NCI-H2081 treated with DMSO at 0.1 percent for 48 hours (cell line): ENCODE measurements around the gene FGFBP1.

ENCODE experiments used
- DNase-seq: peaks from one replicate; lab custom pipeline; 2025; lab: John Stamatoyannopoulos, UW

FGFBP1 gene

GRCh38 chr4:15912961-15913630, 25.4 kb downstream of the FGFBP1 start:
- DNase-seq = no peak

GRCh38 chr4:15912236-15912635, 26.3 kb downstream of the FGFBP1 start:
- DNase-seq = no peak

DNA sequence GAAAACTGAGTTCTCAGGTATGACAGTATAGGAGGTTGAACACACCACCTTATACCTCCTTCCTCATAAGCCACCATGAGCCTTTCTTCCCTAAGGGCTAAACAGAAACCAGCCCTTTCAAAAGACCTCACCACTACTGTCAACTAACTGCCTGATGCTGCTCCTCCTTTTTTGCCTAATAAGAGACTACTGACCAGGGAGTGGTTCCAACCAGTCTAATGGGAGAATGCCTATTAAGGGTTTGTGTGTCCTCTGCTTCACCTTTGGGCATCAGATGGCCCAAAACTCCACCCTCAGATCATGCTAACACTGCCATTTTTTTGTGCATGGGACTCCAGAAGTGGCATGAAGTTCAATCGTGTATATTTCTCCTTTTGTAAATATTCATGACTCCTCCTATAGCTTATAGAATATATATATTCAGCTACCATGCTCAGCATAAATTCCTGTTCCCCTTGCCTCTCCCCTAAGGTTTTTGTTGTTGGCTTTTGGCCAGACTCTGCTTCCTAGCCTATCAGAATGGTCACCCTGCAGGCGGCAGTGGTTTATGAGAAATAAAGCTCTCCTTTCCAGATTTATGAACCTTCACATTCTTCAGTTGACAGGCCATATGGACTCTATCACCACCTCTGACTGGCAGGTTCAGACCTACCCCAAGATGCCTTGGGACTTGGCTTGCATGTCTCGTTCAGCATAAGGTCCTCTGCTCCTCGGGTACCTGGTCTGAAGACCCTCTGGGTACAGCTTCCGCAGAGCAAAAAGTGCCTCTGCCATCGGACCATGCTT, 28.2 kb downstream of the FGFBP1 start:
- no peak for DNase-seq

DNA sequence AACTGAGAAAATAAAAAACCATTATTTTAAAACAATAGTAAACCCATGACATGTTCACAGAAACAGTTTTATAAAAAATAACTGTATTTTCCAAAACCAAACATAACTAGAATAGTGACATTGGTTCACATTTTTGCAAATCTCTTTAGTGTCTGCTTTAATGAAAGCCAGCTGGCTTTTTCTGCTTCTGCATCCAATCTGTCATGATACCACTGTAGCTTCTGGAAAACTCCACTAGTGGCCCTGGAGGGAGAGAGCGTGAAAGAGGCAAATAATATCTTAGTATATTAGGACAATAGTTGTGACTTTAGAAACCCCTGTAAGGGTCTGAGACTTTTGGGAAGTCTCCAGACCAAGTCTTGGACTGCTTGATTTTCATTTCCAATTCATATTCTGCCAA, 31.1 kb downstream of the FGFBP1 start:
- no peak for DNase-seq

- no peak for DNase-seq
Observed at GRCh38 chr4:15906020-15906443, 32.5 kb downstream of the FGFBP1 start.

DNA sequence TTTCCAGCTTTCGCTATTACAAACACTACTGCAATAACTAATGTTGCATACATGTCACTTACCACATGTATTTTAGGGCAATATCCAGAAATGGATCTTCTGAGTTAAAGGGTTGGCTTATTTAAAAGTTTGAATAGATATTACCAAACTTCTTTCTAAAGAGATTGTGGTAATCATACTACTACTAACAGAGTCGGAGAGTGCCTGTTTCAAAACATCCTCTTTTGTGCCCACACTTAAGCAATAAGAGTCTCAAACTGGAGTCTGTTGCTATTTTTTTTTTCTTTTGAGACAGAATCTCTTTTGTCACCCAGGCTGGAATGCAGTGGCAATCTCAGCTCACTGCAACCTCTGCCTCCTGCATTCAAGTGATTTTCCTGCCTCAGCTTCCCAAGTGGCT, 35.8 kb downstream of the FGFBP1 start:
- no peak for DNase-seq

GRCh38 chr4:15901998-15902397, 36.5 kb downstream of the FGFBP1 start:
- no peak for DNase-seq

DNA sequence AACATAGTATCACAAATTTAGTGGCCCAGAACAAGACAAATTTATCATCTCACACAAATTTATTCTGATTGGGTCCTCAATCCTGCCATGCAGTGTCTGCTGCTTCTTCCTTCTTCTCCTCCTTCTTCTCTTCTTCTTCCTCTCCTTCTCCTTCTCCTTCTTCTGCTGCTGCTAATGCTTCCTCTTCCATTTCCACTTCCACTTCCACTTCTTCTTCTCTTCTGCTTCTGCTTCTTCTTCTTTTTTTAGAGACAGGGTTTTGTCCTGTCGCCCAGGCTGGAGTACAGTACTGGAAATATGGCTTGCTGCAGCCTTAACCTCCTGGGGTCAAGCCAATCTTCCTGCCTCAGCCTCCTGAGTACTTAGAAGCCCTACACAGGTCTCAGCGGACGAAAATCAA, 37.5 kb downstream of the FGFBP1 start:
- DNase-seq = no peak

DNA sequence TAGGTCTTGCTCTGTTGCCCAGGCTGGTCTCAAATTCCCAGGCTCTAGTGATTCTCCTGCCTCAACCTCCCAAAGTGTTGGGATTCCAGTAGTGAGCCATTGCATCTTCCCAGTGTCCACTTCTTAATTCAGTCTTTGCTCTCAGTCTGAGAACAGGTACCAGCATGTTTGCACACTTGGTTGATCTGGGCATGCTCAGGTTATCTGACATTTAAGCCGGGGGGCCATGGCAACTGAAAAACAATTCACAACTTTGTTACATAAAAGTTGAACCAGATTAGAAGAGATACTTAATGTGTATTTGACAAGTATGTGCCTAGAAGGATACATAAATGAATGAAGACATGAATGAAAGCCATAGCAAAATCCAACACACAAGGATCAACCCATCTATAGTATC, 39.0 kb downstream of the FGFBP1 start:
- DNase-seq = no peak

- DNase-seq = no peak
Observed at GRCh38 chr4:15898902-15899301, 39.6 kb downstream of the FGFBP1 start.

DNA sequence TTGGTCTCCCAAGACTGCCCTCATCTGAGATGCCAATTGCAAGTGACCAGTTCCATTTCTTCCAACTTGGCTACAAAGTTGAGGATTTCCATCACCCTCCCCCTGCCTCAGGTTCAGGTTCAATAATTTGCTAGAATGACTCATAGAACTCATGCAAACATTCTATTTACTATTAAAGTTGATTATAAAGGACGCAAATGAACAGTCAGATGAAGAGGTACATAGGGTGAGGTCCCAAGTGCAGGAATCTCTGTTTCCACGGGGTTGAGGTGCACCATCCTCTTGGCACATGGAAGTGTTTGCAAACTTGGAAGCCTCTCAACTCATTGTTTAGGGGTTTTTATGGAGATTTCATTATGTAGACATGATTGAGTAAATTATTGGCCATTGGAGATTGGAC, 41.0 kb downstream of the FGFBP1 start:
- no peak for DNase-seq

- DNase-seq = no peak
Observed at GRCh38 chr4:15894921-15895916, 43.3 kb downstream of the FGFBP1 start.

DNA sequence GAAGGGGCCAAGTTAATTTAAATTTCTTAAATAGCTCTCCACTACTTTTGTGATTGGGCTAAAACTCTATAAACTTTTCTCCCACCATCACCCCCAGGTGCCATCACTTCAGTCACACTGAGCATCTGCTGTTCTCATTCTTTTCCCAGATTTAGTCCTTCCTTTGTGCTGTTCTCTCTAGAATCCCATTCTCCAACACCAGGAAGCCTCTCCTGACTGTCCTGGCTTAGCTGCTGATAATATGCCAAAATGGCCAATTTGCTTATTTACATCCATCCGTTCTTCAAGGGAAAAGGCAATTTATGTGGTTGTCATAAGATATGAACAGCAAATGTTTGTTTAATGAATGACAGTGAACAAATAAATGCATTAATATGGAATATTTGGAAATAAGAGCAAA, 44.1 kb downstream of the FGFBP1 start:
- DNase-seq = no peak

GRCh38 chr4:15893962-15894361, 44.6 kb downstream of the FGFBP1 start:
- DNase-seq = no peak

DNA sequence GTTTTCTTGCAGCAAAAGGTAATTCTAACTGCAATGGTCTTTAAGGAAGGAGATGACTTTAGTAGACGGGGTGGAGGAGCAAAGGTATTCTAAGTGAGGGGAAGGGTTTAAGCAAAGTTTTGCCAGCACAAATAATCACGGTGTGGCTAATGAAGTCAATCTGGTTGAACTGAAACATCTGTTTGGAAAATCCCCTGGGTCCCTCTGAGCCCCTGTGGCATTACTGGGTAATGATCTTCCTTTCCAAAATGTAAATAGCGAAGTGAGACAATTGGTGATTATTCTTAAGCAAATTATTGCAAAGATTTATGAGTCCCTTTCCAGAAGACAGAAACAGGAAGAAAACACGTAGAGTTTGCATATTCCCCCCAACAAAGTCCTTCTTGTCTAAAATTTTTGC, 47.2 kb downstream of the FGFBP1 start:
- DNase-seq = no peak

- no peak for DNase-seq
Observed at GRCh38 chr4:15890246-15890829, 48.2 kb downstream of the FGFBP1 start.

GRCh38 chr4:15888515-15888914, 50.0 kb downstream of the FGFBP1 start:
- DNase-seq = no peak
